Parathyroid adenoma (tissue), 2 donors: ENCODE results near the gene MACROH2A1.

Experiments used
- H2AFZ ChIP-seq: fragments of 300-600 bp; sonication (generic); one replicate; pipeline ENCODE4 v1.7.0; 2017; ENCODE audit warnings: antibody characterized with exemption, mild to moderate bottlenecking
- H3K27ac ChIP-seq: fragments of 300-600 bp; sonication (generic); one replicate; pipeline ENCODE4 v1.7.0; 2017
- H3K27me3 ChIP-seq: fragments of 300-600 bp; sonication (generic); one replicate; pipeline ENCODE4 v1.7.0; 2017; ENCODE audit warnings: low read length; ENCODE audit not compliant: control insufficient read depth, insufficient read depth
- H3K36me3 ChIP-seq: fragments of 300-600 bp; sonication (generic); one replicate; pipeline ENCODE4 v1.7.0; 2017; ENCODE audit warnings: low read length; ENCODE audit not compliant: control insufficient read depth, insufficient read depth
- H3K4me1 ChIP-seq: fragments of 300-600 bp; sonication (generic); one replicate; pipeline ENCODE4 v1.7.0; 2017; ENCODE audit warnings: control low read depth
- H3K4me2 ChIP-seq: fragments of 300-600 bp; sonication (generic); one replicate; pipeline ENCODE4 v1.7.0; 2017; ENCODE audit warnings: low read length
- H3K4me3 ChIP-seq: fragments of 300-600 bp; sonication (generic); one replicate; pipeline ENCODE4 v1.7.0; 2017; ENCODE audit warnings: low read depth, low read length
- H3K79me2 ChIP-seq: fragments of 300-600 bp; sonication (generic); one replicate; pipeline ENCODE4 v1.7.0; 2017; ENCODE audit warnings: control low read depth
- H3K9ac ChIP-seq: fragments of 300-600 bp; sonication (generic); one replicate; pipeline ENCODE4 v1.7.0; 2017; ENCODE audit warnings: mild to moderate bottlenecking
- H3K9me3 ChIP-seq: fragments of 300-600 bp; sonication (generic); one replicate; pipeline ENCODE4 v1.7.0; 2017; ENCODE audit warnings: low read length; ENCODE audit not compliant: control insufficient read depth
- CTCF ChIP-seq: fragments of 300-600 bp; sonication (generic); IDR thresholded peaks from one replicate; pipeline ENCODE4 v1.7.0; 2017; ENCODE audit warnings: antibody characterized with exemption, mild to moderate bottlenecking
- donor health status: primary hyperparathyroidism.

The MACROH2A1 gene

GRCh38 chr5:135323227-135323626 is 75.8 kb downstream of the MACROH2A1 start:
- no peak for TF ChIP-seq CTCF
- H3K36me3 ChIP-seq: no peaks in the 10 kb centered on the region

GRCh38 chr5:135322744-135323143 is 76.3 kb downstream of the MACROH2A1 start:
- H3K4me1 ChIP-seq: no peaks in the 10 kb centered on the region
- H2AFZ ChIP-seq: no peak overlapping the region

More at GRCh38 chr5:135323227-135323626, 75.8 kb downstream of the MACROH2A1 start:
- Histone ChIP-seq H3K4me3 (no peak overlapping the region), H3K79me2 (no peaks in the 10 kb centered on the region), H3K9me3 (no peaks in the 10 kb centered on the region), H3K4me2 (no peak overlapping the region), H2AFZ (no peak overlapping the region), H3K4me1 (no peaks in the 10 kb centered on the region), H3K9ac (no peak overlapping the region), H3K27ac (no peak overlapping the region), H3K27me3 (no peaks in the 10 kb centered on the region)

GRCh38 chr5:135322271-135322670 is 76.8 kb downstream of the MACROH2A1 start:
- H3K79me2 ChIP-seq: no peaks in the 10 kb centered on the region

More at GRCh38 chr5:135322744-135323143, 76.3 kb downstream of the MACROH2A1 start:
- H3K36me3 ChIP-seq: no peaks in the 10 kb centered on the region
- H3K27me3 ChIP-seq: no peaks in the 10 kb centered on the region
- no peak for TF ChIP-seq CTCF
- no peak overlapping the region for H3K27ac ChIP-seq
- no peaks in the 10 kb centered on the region for H3K79me2 ChIP-seq
- no peak overlapping the region for H3K9ac ChIP-seq
- H3K9me3 ChIP-seq: no peaks in the 10 kb centered on the region
- H3K4me3 ChIP-seq: no peak overlapping the region
- no peak overlapping the region for H3K4me2 ChIP-seq

GRCh38 chr5:135320718-135321484 is 78.1 kb downstream of the MACROH2A1 start:
- no peaks in the 10 kb centered on the region for H3K4me1 ChIP-seq
- no peak overlapping the region for H3K27ac ChIP-seq
- no peak for TF ChIP-seq CTCF
- no peak overlapping the region for H2AFZ ChIP-seq
- no peaks in the 10 kb centered on the region for H3K36me3 ChIP-seq
- no peaks in the 10 kb centered on the region for H3K9me3 ChIP-seq
- no peak overlapping the region for H3K4me2 ChIP-seq
- H3K9ac ChIP-seq: no peak overlapping the region
- H3K27me3 ChIP-seq: no peaks in the 10 kb centered on the region
- no peaks in the 10 kb centered on the region for H3K79me2 ChIP-seq
- H3K4me3 ChIP-seq: no peak overlapping the region

More at GRCh38 chr5:135322271-135322670, 76.8 kb downstream of the MACROH2A1 start:
- Histone ChIP-seq H2AFZ (no peak overlapping the region), H3K4me2 (no peak overlapping the region), H3K9ac (no peak overlapping the region), H3K27me3 (no peaks in the 10 kb centered on the region), H3K36me3 (no peaks in the 10 kb centered on the region), H3K4me1 (no peaks in the 10 kb centered on the region), H3K4me3 (no peak overlapping the region), H3K9me3 (no peaks in the 10 kb centered on the region), H3K27ac (no peak overlapping the region)
- no peak for TF ChIP-seq CTCF
